GM12801 (cell line): ENCODE data around the gene S1PR4.

Experiments used
- CTCF ChIP-seq: IDR thresholded peaks from one replicate; pipeline ENCODE4 v1.5.1; 2011; ENCODE audit warnings: control low read depth; ENCODE audit not compliant: insufficient read length; ENCODE audit errors: extremely low read depth

Gene S1PR4

GRCh38 chr19:3153286-3154230 is 25.0 kb upstream of the S1PR4 start:
- TF ChIP-seq CTCF = no peak

GRCh38 chr19:3154957-3155736 is 23.4 kb upstream of the S1PR4 start:
- no peak for TF ChIP-seq CTCF

- no peak for TF ChIP-seq CTCF
Measured at GRCh38 chr19:3157096-3157845, 21.3 kb upstream of the S1PR4 start.

- no peak for TF ChIP-seq CTCF
Measured at GRCh38 chr19:3159565-3159964, 19.0 kb upstream of the S1PR4 start.

GRCh38 chr19:3160219-3160618 is 18.4 kb upstream of the S1PR4 start:
- no peak for TF ChIP-seq CTCF

GRCh38 chr19:3161453-3161852 is 17.1 kb upstream of the S1PR4 start:
- no peak for TF ChIP-seq CTCF
